ENCODE measurements around the gene ISCU.

ISCU gene

GRCh38 chr12:108581311-108582227 lies 19.2 kb downstream of the ISCU start:
- Mint-ChIP-seq H3K4me3 (no peak overlapping the region), H3K27me3 (ENCODE audit: low read depth, poor library complexity) (peaks cover 9% of the 10 kb centered on the region), H3K36me3 (ENCODE audit: low read depth) (no peaks in the 10 kb centered on the region), H3K9me3 (no peaks in the 10 kb centered on the region), H3K27ac (no peak overlapping the region), H3K4me1 (peaks cover 40% of the 10 kb centered on the region)
- TF ChIP-seq CTCF (IDR thresholded peaks at IDR 0.05) = no peak
- no peak for DNase-seq

DNA sequence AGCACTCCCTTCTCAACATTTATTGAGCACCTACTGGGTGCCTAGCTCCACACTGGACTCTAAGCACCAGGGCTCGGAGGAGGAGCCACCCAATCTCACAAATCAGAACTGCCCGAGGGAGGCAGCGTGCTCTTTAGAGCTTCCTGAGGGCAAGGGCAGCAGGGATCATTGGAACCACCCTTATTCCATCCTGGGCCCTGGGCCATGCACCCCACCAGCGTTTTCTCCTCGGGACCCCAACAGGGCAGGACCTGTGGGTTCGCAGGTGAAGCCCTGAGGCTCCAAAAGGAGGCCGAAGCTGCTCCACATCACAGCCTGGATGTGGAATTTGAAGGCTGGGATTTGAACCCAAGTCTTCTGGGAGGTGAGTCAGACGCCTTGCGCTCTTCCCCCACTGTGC lies 20.1 kb downstream of the ISCU start:
- no peak overlapping the region for H3K27ac Mint-ChIP-seq
- peaks cover 42% of the 10 kb centered on the region for H3K4me1 Mint-ChIP-seq
- peaks cover 9% of the 10 kb centered on the region for H3K27me3 Mint-ChIP-seq (ENCODE audit: low read depth, poor library complexity)
- H3K9me3 Mint-ChIP-seq = no peaks in the 10 kb centered on the region
- no peak overlapping the region for H3K4me3 Mint-ChIP-seq
- no peak for TF ChIP-seq CTCF (IDR thresholded peaks at IDR 0.05)
- no peak for DNase-seq
- H3K36me3 Mint-ChIP-seq (ENCODE audit: low read depth) = no peaks in the 10 kb centered on the region

DNA sequence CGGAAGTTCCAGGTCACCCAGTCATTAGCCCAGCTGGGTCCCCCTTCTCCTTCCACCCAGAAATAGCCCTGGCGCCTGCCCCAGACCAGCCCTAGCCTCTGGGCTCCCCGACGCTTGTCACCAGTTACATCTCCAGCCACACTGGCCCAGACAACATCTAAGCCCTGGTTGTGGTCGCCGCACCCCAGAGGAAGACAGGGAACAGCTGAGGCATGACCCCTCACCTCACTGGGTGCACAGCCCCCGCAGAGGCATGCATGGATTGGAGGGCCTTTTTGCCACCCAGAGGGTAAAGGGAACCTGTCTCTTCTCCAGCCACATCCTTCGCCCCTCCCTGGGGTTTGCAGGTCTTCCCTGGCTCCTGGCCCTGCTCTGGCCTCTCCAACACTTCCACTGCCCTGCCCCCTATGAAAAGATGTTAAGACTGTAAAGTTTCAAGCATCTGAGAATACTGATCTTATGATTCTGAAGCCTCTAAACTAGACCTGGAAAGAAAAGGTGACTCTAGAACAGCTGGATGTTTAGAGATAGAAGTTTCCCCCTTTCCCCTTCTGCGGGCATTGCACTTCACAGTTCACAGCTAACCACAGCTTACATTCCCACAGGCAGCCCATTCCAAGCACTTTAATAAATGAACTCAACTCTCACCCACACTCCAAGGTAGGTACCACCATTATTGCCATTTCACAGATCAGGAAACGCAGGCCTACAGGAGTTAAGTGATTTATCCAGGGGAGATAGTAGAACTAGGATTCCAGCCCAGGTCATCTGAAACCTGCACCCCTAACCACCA lies 20.8 kb downstream of the ISCU start:
- H3K4me1 Mint-ChIP-seq = peaks cover 49% of the 10 kb centered on the region
- DNase-seq = no peak
- TF ChIP-seq CTCF (IDR thresholded peaks at IDR 0.05) = no peak

GRCh38 chr12:108583991-108584390 lies 21.6 kb downstream of the ISCU start:
- DNase-seq = no peak
- Mint-ChIP-seq H3K9me3 (no peaks in the 10 kb centered on the region), H3K4me1 (peaks cover 52% of the 10 kb centered on the region), H3K27me3 (ENCODE audit: low read depth, poor library complexity) (no peaks in the 10 kb centered on the region), H3K27ac (no peak overlapping the region), H3K36me3 (ENCODE audit: low read depth) (no peaks in the 10 kb centered on the region), H3K4me3 (no peak overlapping the region)
- TF ChIP-seq CTCF (IDR thresholded peaks at IDR 0.05) = no peak

More for the DNA sequence above, 20.8 kb downstream of the ISCU start:
- Mint-ChIP-seq H3K27ac (peak overlapping the region; percentile 6), H3K27me3 (ENCODE audit: low read depth, poor library complexity) (peaks cover 7% of the 10 kb centered on the region), H3K4me3 (no peak overlapping the region), H3K9me3 (no peaks in the 10 kb centered on the region), H3K36me3 (ENCODE audit: low read depth) (no peaks in the 10 kb centered on the region)

- Mint-ChIP-seq H3K4me1 (peaks cover 52% of the 10 kb centered on the region), H3K27me3 (ENCODE audit: low read depth, poor library complexity) (no peaks in the 10 kb centered on the region), H3K4me3 (no peak overlapping the region), H3K27ac (no peak overlapping the region), H3K36me3 (ENCODE audit: low read depth) (no peaks in the 10 kb centered on the region), H3K9me3 (no peaks in the 10 kb centered on the region)
- TF ChIP-seq CTCF (IDR thresholded peaks at IDR 0.05) = no peak
- DNase-seq = no peak
Measured at GRCh38 chr12:108584456-108585065, 22.2 kb downstream of the ISCU start.

All from nephron progenitor cell (in vitro differentiated cells).